Coronary artery (tissue), 2 donors: Measurements from ENCODE around the gene EPHA8.
A peak's percentile ranks its signal among the peaks of the same experiment; 100 is the strongest.

Experiments used
- DNase-seq: peaks from one replicate; pipeline ENCODE4 v3.0.0-alpha.2; 2017; ENCODE audit warnings: low spot score
- H3K27ac ChIP-seq, 2 donors: fragments of 200-600 bp; sonication (generic); one replicate each; pipeline ENCODE4 v1.5.1; 2016 to 2019
- H3K4me3 ChIP-seq: fragments of 200-600 bp; sonication (generic); 2 replicates; pipeline ENCODE4 v1.5.1; 2016; ENCODE audit warnings: mild to moderate bottlenecking, moderate library complexity
- CTCF ChIP-seq: fragments of 200-600 bp; sonication (generic); IDR thresholded peaks from one replicate; pipeline ENCODE4 v1.5.1; 2019; ENCODE audit warnings: antibody characterized with exemption

The EPHA8 gene

DNA sequence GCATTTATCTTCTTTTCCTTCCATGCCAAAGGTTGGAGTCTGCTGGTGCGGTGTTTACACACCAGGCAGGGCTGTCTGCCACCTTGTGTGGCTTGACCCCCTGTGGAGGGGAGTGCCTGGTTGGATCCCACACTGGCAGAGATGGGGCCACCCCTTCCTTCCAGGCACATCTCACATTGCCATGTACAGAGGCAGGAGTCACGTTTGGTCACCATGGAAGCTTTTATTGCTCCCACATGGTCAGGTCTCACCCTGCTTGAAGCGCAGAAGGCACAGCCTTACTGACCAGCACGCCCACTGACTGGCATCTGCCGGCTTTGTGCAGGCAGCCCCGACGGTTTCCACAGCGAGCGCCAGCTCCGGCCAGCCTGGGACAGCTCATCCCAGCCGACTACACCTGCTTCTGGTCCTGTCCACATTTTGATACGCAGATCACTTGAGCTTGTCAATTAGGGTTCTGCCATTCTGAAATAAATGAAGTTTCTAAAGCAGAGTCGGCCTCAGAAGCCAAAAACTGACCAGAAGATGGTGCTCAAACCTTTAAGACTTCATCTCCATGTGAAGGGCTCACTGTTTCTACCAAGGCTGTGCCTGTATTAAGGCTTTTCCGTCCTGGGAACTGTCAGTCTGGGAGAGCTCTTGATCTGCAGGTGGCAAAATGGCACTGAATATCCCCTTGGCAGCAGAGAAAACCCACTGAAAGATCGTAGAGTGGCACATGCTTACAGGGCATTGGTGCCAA, 35.6 kb upstream of the EPHA8 start:
- TF ChIP-seq CTCF = no peak
- no peak for DNase-seq
- Histone ChIP-seq H3K4me3 (no peak overlapping the region), H3K27ac (peak overlapping the region in 1 of 2 donors; percentile 39)

DNA sequence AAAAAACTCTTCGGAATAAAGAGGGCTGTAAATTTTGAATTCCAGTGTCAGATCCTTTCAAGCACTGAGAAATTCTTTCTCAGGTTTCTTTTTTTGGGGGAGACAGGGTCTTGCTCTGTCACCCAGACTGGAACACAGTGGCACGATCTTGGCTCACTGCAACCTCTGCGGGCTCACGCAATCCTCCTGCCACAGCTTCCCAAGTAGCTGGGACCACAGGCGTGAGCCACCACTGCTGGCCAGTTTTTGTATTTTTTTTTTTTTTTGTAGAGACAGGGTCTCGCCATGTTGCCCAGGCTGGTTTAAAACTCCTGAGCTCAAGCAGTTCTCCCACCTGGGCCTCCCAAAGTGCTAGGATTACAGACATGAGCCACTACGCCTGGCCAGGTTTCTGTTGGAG, 34.8 kb upstream of the EPHA8 start:
- Histone ChIP-seq H3K4me3 (no peak overlapping the region), H3K27ac (peak overlapping the region in 1 of 2 donors; percentile 76)
- no peak for TF ChIP-seq CTCF
- no peak for DNase-seq

GRCh38 chr1:22529901-22530621, 33.2 kb upstream of the EPHA8 start:
- Histone ChIP-seq H3K4me3 (no peak overlapping the region), H3K27ac (peak overlapping the region; percentile 71 to 76)
- DNase-seq = peak; percentile 82
- no peak for TF ChIP-seq CTCF

DNA sequence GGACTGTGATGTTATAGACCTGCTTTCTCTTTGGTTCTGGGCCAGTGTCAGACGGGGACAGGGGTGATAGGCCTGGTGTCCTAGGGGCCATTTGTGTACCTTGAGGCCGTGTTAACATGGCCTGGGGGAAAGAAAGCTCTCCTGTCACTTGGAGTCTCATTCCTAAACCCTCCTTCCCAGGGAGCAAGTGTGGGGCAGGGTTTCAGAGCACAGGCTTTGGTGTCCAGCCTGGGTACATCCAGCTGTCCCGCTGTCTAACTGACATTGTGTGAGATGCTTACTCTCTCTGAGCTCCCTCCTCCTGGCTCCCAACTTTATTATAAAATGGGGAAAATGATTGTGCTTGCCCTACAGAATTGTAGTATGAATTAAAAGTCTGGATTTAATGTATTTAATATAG, 32.6 kb upstream of the EPHA8 start:
- H3K4me3 ChIP-seq = no peak overlapping the region
- DNase-seq = no peak
- peak overlapping the region; percentile 71 to 76 for H3K27ac ChIP-seq
- no peak for TF ChIP-seq CTCF

GRCh38 chr1:22531251-22531650, 32.0 kb upstream of the EPHA8 start:
- DNase-seq = no peak
- TF ChIP-seq CTCF = no peak
- H3K4me3 ChIP-seq = no peak overlapping the region
- peak overlapping the region; percentile 71 to 76 for H3K27ac ChIP-seq

GRCh38 chr1:22533244-22533895, 29.9 kb upstream of the EPHA8 start:
- Histone ChIP-seq H3K4me3 (no peak overlapping the region), H3K27ac (no peak overlapping the region)
- TF ChIP-seq CTCF = no peak
- DNase-seq = no peak
